Stimulated activated effector memory CD8-positive, alpha-beta T cell treated with anti-CD3 and anti-CD28 coated beads, Interleukin-12 subunit alpha, Interleukin-12 subunit beta, amount 100 ng/mL, for 72 hours (primary cell): ENCODE data around the gene COTL1.
A peak's percentile ranks its signal among the peaks of the same experiment; 100 is the strongest.
"Not testable (repeated sequence)": the region's sequence is repeated elsewhere in the genome, so short reads cannot be mapped to it uniquely, and the experiment has no call there.

Experiments
- ATAC-seq: fragments of 150-1000 bp; cut with Tn5 transposase; 2 replicates; pipeline ENCODE4 v1.10.0; 2021
- DNase-seq, 2 donors: peaks; one replicate each; pipeline ENCODE4 v3.0.0; 2021 to 2022; ENCODE audit warnings: low spot score in 2 of 2
- H3K27ac Mint-ChIP-seq: one replicate; pipeline ENCODE4 v1.8.0; 2022; ENCODE audit warnings: mild to moderate bottlenecking, mixed read lengths
- H3K36me3 Mint-ChIP-seq: one replicate; pipeline ENCODE4 v1.8.0; 2022; ENCODE audit warnings: mild to moderate bottlenecking, mixed read lengths
- H3K4me1 Mint-ChIP-seq: one replicate; pipeline ENCODE4 v1.8.0; 2022; ENCODE audit warnings: mixed read lengths
- H3K4me3 Mint-ChIP-seq: one replicate; pipeline ENCODE4 v1.8.0; 2022; ENCODE audit warnings: mild to moderate bottlenecking, mixed read lengths
- H3K9me3 Mint-ChIP-seq: one replicate; pipeline ENCODE4 v1.8.0; 2022; ENCODE audit warnings: mixed read lengths

The COTL1 gene

DNA sequence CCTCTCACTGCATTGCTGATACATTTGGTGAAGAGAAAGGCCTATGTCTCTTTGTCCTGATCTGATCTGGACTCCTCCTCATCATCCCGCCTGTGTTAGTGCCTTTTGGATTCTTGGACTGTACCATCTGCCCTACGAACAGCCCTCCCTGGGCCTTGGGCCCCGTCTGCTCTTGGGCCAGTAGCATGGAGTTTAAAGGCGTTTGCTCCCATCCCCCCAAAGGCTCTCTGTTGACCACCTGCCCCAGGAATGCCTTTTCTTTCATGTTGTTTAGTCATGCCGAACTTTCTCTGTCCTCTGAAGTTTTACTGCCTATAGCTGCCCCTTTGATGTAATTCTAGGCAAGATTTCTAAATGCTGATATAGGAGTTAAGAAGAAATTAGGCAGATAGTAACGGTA is 82.5 kb downstream of the COTL1 start:
- H3K27ac Mint-ChIP-seq: peak overlapping the region; percentile 50
- peaks cover 13% of the 10 kb centered on the region for H3K4me1 Mint-ChIP-seq
- no peaks in the 10 kb centered on the region for H3K36me3 Mint-ChIP-seq
- ATAC-seq (no peak), DNase-seq (no peak)
- peaks cover 2% of the 10 kb centered on the region for H3K9me3 Mint-ChIP-seq
- H3K4me3 Mint-ChIP-seq: no peak overlapping the region

GRCh38 chr16:84534815-84535214 is 83.1 kb downstream of the COTL1 start:
- DNase-seq (no peak), ATAC-seq (no peak)
- Mint-ChIP-seq H3K4me3 (no peak overlapping the region), H3K4me1 (peaks cover 13% of the 10 kb centered on the region), H3K9me3 (peaks cover 5% of the 10 kb centered on the region), H3K36me3 (no peaks in the 10 kb centered on the region), H3K27ac (peak overlapping the region; percentile 50)

DNA sequence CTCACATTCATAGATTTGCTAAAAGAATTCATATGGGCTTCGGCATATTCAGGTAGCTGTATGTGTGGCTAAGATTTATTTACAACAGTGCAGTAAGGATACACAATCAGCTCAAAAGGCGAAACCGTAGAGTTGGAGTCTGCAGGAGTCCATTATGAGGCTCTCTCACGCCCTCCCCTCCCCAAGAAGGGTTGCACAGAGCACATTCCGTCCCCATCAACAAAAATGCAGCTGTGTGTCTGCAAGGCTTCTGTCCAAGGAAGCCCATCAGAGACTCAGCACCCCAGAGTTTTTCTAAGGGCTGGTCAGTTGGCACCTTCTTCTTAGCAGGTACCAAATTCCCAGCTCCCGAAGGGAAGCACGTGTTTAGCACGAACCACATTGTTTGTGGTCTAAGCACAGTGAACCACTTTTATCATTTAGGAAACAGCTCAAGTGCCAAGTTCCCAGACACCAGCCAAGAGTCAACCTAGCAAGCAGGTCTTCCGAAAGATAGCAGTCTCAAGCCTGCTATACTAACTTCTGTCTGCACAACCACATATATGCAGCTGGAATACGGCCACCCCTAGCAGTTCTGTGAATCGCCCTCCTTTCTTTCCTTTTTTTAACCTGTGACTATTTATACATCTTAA is 84.9 kb downstream of the COTL1 start:
- Mint-ChIP-seq H3K4me1 (peaks cover 20% of the 10 kb centered on the region), H3K36me3 (no peaks in the 10 kb centered on the region), H3K9me3 (peaks cover 11% of the 10 kb centered on the region), H3K27ac (no peak overlapping the region), H3K4me3 (no peak overlapping the region)
- no peak for DNase-seq
- ATAC-seq: no peak

GRCh38 chr16:84532291-84532724 is 85.6 kb downstream of the COTL1 start:
- Mint-ChIP-seq H3K9me3 (peaks cover 11% of the 10 kb centered on the region), H3K27ac (peak overlapping the region; percentile 21), H3K4me1 (peaks cover 20% of the 10 kb centered on the region), H3K36me3 (no peaks in the 10 kb centered on the region), H3K4me3 (no peak overlapping the region)
- ATAC-seq (peak; percentile 51), DNase-seq (no peak)

DNA sequence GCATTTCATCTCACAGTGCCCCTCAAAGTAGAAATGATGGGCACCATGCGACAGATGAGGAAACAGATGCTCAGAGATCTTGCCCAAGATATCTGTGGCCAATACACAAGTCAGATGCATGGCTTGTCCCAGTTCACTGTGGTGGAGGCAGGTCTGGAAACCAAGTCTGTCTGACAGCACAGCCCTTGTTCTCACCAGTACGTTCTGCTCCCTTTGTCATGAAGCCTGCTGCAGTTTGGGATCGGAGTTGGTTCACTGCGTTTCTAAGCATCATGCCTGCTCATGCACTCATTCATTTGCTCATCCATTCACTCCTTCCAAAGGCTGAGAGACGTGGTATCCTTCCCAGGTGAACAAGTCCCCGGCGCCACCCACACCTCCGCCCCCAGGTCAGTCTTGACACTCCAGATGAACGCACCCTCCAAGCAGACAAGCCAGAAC is 86.2 kb downstream of the COTL1 start:
- Mint-ChIP-seq H3K27ac (peak overlapping the region; percentile 21), H3K4me3 (no peak overlapping the region), H3K36me3 (no peaks in the 10 kb centered on the region), H3K9me3 (peaks cover 11% of the 10 kb centered on the region), H3K4me1 (peaks cover 20% of the 10 kb centered on the region)
- DNase-seq: no peak
- ATAC-seq: no peak

- peaks cover 11% of the 10 kb centered on the region for H3K9me3 Mint-ChIP-seq
- H3K4me3 Mint-ChIP-seq: no peak overlapping the region
- no peaks in the 10 kb centered on the region for H3K36me3 Mint-ChIP-seq
- peaks cover 20% of the 10 kb centered on the region for H3K4me1 Mint-ChIP-seq
- no peak overlapping the region for H3K27ac Mint-ChIP-seq
- ATAC-seq: no peak
- DNase-seq: no peak
These were observed 87.3 kb downstream of the COTL1 start for GRCh38 chr16:84530590-84530989.

- Mint-ChIP-seq H3K9me3 (peaks cover 11% of the 10 kb centered on the region), H3K4me1 (peaks cover 25% of the 10 kb centered on the region), H3K36me3 (no peaks in the 10 kb centered on the region), H3K27ac (no peak overlapping the region), H3K4me3 (no peak overlapping the region)
- DNase-seq: no peak
- ATAC-seq: no peak
These were observed 88.3 kb downstream of the COTL1 start for GRCh38 chr16:84529607-84530006.

- no peak for ATAC-seq
- Mint-ChIP-seq H3K27ac (no peak overlapping the region), H3K9me3 (peaks cover 11% of the 10 kb centered on the region), H3K36me3 (no peaks in the 10 kb centered on the region), H3K4me1 (peaks cover 25% of the 10 kb centered on the region), H3K4me3 (no peak overlapping the region)
- DNase-seq: no peak
These were observed 89.6 kb downstream of the COTL1 start for GRCh38 chr16:84528322-84528721.

GRCh38 chr16:84527532-84528269 is 90.2 kb downstream of the COTL1 start:
- Mint-ChIP-seq H3K27ac (peak overlapping the region; percentile 62), H3K9me3 (peaks cover 11% of the 10 kb centered on the region), H3K4me3 (no peak overlapping the region), H3K36me3 (no peaks in the 10 kb centered on the region), H3K4me1 (peaks cover 22% of the 10 kb centered on the region)
- ATAC-seq: no peak
- DNase-seq: no peak

- DNase-seq (no peak), ATAC-seq (no peak)
- Mint-ChIP-seq H3K4me3 (no peak overlapping the region), H3K27ac (peak overlapping the region; percentile 62), H3K36me3 (no peaks in the 10 kb centered on the region), H3K9me3 (peaks cover 11% of the 10 kb centered on the region), H3K4me1 (peaks cover 15% of the 10 kb centered on the region)
These were observed 90.9 kb downstream of the COTL1 start for GRCh38 chr16:84526794-84527531.

- not testable (repeated sequence) for H3K4me3 Mint-ChIP-seq, H3K36me3 Mint-ChIP-seq, ATAC-seq, DNase-seq, H3K9me3 Mint-ChIP-seq, H3K27ac Mint-ChIP-seq
- H3K4me1 Mint-ChIP-seq: peaks cover 20% of the 10 kb centered on the region
These were observed 92.8 kb downstream of the COTL1 start for GRCh38 chr16:84524941-84525581.

- H3K27ac Mint-ChIP-seq: no peak overlapping the region
- peaks cover 3% of the 10 kb centered on the region for H3K36me3 Mint-ChIP-seq
- no peak overlapping the region for H3K4me3 Mint-ChIP-seq
- peaks cover 5% of the 10 kb centered on the region for H3K9me3 Mint-ChIP-seq
- ATAC-seq (peak; percentile 29), DNase-seq (no peak)
- peaks cover 25% of the 10 kb centered on the region for H3K4me1 Mint-ChIP-seq
These were observed 93.4 kb downstream of the COTL1 start for GRCh38 chr16:84524346-84524920.

DNA sequence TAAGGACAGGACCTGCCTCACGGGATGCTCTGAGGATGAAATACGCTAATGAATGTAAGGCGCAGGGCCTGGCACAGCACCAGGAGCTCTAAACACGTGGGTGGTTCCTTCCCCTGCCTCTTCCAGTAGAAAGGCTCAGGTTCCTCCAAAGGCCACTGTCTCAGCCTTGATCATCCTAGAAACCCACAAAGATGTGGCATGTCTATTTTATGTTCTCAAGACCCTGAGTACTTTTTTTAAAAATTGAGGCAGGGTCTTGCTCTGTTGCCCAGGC is 96.4 kb downstream of the COTL1 start:
- peaks cover 9% of the 10 kb centered on the region for H3K36me3 Mint-ChIP-seq
- H3K27ac Mint-ChIP-seq: no peak overlapping the region
- peaks cover 34% of the 10 kb centered on the region for H3K4me1 Mint-ChIP-seq
- H3K4me3 Mint-ChIP-seq: no peak overlapping the region
- no peaks in the 10 kb centered on the region for H3K9me3 Mint-ChIP-seq
- DNase-seq: no peak
- no peak for ATAC-seq

DNA sequence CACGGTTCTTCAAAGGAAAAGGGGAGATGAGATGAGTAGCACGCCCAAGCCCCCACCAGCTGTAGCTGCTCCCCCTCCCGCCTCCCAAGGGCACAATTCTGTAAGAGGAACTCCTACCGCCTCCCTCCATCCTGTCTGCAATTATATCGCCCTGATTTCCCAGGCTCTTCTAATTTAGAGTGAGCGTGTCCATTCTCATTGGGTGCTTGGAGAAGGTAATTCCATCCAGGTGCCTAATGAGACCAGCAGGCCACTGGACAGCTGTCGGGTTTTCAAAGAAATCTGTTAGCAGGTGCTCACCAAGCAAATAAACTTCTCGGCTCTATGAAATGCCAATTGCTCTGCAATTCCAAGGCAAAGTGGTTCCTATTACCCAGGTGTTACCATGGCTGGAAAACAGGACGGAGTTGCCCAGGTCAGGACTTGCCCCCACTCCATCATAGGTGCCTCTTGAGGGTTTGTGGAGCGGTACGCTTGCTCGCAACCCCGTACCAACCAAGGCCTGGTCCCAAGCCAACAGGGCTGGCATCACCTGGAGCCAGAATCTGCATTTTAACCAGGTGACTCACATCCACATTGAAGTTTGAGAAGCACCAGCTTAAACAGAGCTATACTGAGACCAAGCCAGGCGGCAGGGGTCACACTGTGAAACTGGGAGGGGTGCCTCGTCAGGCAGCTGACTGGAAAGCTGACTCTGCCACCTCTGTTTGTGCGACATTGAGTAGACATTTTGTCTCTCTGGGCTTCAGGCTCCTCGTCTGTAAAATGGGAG is 97.0 kb downstream of the COTL1 start:
- ATAC-seq: no peak
- no peak for DNase-seq
- Mint-ChIP-seq H3K36me3 (peaks cover 10% of the 10 kb centered on the region), H3K27ac (no peak overlapping the region), H3K9me3 (no peaks in the 10 kb centered on the region), H3K4me1 (peaks cover 36% of the 10 kb centered on the region), H3K4me3 (no peak overlapping the region)
